Measurements from ENCODE around the gene ALG6. TPM values are rescaled to one million over a fixed set of nuclear protein-coding genes. Genes with fewer than 3 reads are reported as not detected.

Gene ALG6
- total RNA-seq, 1 experiment from 2014 or later = 21.4 TPM

GRCh38 chr1:63405021-63405420, 37.6 kb downstream of the ALG6 start:
- H3K36me3 Mint-ChIP-seq (ENCODE audit: insufficient read depth in 1 of 3, low read depth in 3 of 3) = peaks cover 0 to 10% (median 2%) of the 10 kb centered on the region in 3 experiments; a peak in 3 of 7 replicates
- no peak overlapping the region for H3K4me2 ChIP-seq (ENCODE audit: insufficient read depth, insufficient read length, low read length)

More at GRCh38 chr1:63405021-63405420, 37.6 kb downstream of the ALG6 start:
- no peak for DNase-seq
- Mint-ChIP-seq H3K27me3 (ENCODE audit: low read depth) (no peaks in the 10 kb centered on the region), H3K4me3 (no peak overlapping the region), H3K27ac (0 out of 7 replicates have a peak overlapping the region, but pooled peaks of 1 of the 3 experiments have one; percentile 6), H3K4me1 (no peaks in the 10 kb centered on the region), H3K9me3 (no peaks in the 10 kb centered on the region)
- no peak overlapping the region for H2BK20ac ChIP-seq (ENCODE audit: low read depth, low read length, poor library complexity, severe bottlenecking)
- no peak overlapping the region for H2BK12ac ChIP-seq (ENCODE audit: insufficient read length, low read depth, low read length)
- no peaks in the 10 kb centered on the region for H3K4me1 ChIP-seq (ENCODE audit: insufficient read depth, low read length)
- no peak overlapping the region for H3K14ac ChIP-seq (ENCODE audit: insufficient read depth, low read length)
- no peak overlapping the region for H2BK120ac ChIP-seq (ENCODE audit: low read depth, low read length, poor library complexity, severe bottlenecking)
- no peak overlapping the region for H3K9ac ChIP-seq (ENCODE audit: extremely low read depth, insufficient read length, low read length)
- no peak overlapping the region for H4K91ac ChIP-seq (ENCODE audit: insufficient read length, low read depth, low read length)
- H2BK5ac ChIP-seq (ENCODE audit: insufficient read length, low read length) = no peak overlapping the region
- no peaks in the 10 kb centered on the region for H3K9me3 ChIP-seq (ENCODE audit: control insufficient read depth, low read depth, low read length)
- no peak overlapping the region for H2AK5ac ChIP-seq (ENCODE audit: insufficient read length, low read length)
- no peak overlapping the region for H4K5ac ChIP-seq (ENCODE audit: insufficient read length, low read depth, low read length)
- H2AFZ ChIP-seq (ENCODE audit: low read length) = no peak overlapping the region
- no peak overlapping the region for H3K27ac ChIP-seq (ENCODE audit: insufficient read length, low read depth, low read length)
- no peak overlapping the region for H3K4ac ChIP-seq (ENCODE audit: low read depth, low read length)
- no peak overlapping the region for H3K56ac ChIP-seq (ENCODE audit: insufficient read length, low read depth, low read length)
- no peaks in the 10 kb centered on the region for H3K79me2 ChIP-seq (ENCODE audit: insufficient read depth, low read length)
- H3T11ph ChIP-seq (ENCODE audit: low read length) = no peak overlapping the region
- no peaks in the 10 kb centered on the region for H3K27me3 ChIP-seq (ENCODE audit: insufficient read depth, low read length)
- H3K18ac ChIP-seq (ENCODE audit: insufficient read length, low read depth, low read length) = no peak overlapping the region
- H4K20me1 ChIP-seq (ENCODE audit: control insufficient read depth, insufficient read depth, insufficient read length) = no peaks in the 10 kb centered on the region
- no peak overlapping the region for H2BK15ac ChIP-seq (ENCODE audit: low read depth, low read length)
- no peaks in the 10 kb centered on the region for H3K23me2 ChIP-seq (ENCODE audit: insufficient read length, low read depth, low read length, poor library complexity, severe bottlenecking)
- H3K79me1 ChIP-seq (ENCODE audit: insufficient read depth, low read depth, low read length, poor library complexity, severe bottlenecking) = no peaks in the 10 kb centered on the region
- no peak overlapping the region for H4K8ac ChIP-seq (replicated peaks; ENCODE audit: insufficient read length, low read depth, low read length)
- TF ChIP-seq CTCF (conservative IDR thresholded peaks at IDR 0.05) = no peak
- H3K23ac ChIP-seq (ENCODE audit: insufficient read length, low read depth, low read length) = no peak overlapping the region

Data from H9 (cell line).